Hematopoietic multipotent progenitor cell (in vitro differentiated cells): ENCODE measurements around the gene HDGFL2. TPM values are rescaled to one million over a fixed set of nuclear protein-coding genes. Genes with fewer than 3 reads are reported as not detected.
A peak's percentile ranks its signal among the peaks of the same experiment; 100 is the strongest.

ENCODE experiments used
- DNase-seq, 3 donors: peaks; one replicate each; pipeline ENCODE4 v3.0.0-alpha.2; 2011 to 2015; ENCODE audit warnings: low read depth in 2 of 3, low spot score in 2 of 3
- total RNA-seq: library from RNA; depleted of rRNA; stranded (reverse); fragments of >200 nt; gene quantifications from one replicate; pipeline ENCODE4 v1.2.3, GENCODE V29; 2012

Gene HDGFL2
- 30.2 TPM for total RNA-seq

DNA sequence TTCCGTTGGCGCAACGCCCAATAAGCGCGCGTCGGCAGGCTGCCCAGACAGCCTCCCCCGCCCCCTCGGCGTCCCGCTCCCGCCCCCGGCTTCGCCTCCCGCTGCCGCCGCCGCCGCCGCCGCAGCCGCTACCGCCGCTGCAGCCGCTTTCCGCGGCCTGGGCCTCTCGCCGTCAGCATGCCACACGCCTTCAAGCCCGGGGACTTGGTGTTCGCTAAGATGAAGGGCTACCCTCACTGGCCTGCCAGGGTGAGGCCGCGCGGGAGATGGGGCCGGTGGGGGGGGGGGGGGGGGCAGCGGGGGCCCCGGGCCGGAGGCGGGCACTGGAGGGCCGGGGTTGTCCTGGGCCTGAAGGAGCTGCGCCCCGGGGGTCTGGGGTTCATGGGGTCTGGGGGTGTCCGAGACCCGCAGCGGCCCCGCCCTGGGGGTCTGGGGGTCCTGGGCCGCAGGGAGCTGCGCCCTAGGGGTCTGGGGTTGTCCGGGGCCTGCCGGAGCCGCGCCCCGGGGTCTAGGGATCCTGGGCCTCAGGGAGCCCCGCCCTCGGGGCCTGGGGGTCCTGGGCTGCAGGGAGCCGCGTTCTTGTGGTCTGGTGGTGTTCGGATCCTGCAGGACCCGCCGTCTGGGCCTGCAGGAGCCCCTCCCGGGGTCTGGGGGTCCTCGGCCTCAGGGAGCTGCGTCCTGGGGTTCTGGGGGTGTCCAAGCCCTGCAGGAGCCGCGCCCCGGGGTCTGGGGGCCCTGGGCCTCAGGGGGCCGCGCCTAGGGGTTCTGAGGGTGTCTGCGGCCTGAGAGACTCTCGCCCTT, at the start of gene HDGFL2:
Gene HDGFL2, plus strand, starts transcription at position 124 of the 801 bp plus-strand sequence. Its CDS starts 54 bp downstream, at position 178.
- no peak for DNase-seq

- DNase-seq: no peak
Measured at GRCh38 chr19:4423416-4424126, 48.5 kb upstream of the HDGFL2 start.

- DNase-seq: no peak
Measured at GRCh38 chr19:4425537-4425936, 46.6 kb upstream of the HDGFL2 start.

GRCh38 chr19:4428326-4428975, 43.6 kb upstream of the HDGFL2 start:
- DNase-seq: no peak

DNA sequence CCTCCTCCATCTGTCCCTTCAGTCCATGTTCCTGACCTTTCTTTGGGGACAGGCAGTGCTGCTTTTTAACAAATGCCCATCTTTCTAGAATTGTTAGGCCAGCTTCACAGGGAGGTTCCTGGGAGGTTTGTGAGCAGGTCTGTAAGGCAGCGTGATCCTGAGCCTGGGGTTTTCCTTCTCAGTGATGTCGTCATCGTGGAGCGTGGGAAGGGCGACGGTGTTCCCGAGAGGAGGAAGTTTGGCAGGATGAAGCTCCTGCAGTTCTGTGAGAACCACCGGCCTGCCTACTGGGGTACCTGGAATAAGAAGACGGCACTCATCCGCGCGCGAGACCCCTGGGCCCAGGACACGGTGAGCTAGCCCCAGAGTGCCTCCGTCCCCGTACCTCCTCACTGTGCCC, 42.8 kb upstream of the HDGFL2 start:
- DNase-seq: no peak

GRCh38 chr19:4429771-4430171, 42.3 kb upstream of the HDGFL2 start:
- no peak for DNase-seq

- DNase-seq: peak in 2 of 3 donors; percentile 74 to 80
Measured at GRCh38 chr19:4430760-4431159, 41.3 kb upstream of the HDGFL2 start.

DNA sequence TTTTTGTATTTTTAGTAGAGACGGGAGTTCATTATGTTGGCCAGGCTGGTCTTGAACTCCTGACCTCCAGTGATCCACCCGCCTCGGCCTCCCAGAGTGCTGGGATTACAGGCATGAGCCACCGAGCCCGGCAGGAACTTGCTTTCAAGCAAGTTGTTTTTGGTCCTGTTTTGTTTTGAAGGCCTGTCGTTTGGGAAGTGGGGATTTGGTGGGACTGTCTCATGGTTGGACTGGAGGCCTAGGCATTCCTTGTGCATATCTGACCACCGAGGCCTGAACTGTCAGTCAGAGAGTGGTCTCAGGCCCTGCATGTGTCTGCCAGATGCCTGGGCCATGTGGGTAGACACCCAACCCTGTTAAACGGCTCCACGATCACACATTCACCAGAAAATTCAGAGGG, 40.8 kb upstream of the HDGFL2 start:
- peak in 1 of 3 donors; percentile 12 for DNase-seq

- DNase-seq: peak in 2 of 3 donors; percentile 67 to 84
Measured at GRCh38 chr19:4431808-4432674, 40.1 kb upstream of the HDGFL2 start.

- no peak for DNase-seq
Measured at GRCh38 chr19:4432918-4433506, 39.1 kb upstream of the HDGFL2 start.

GRCh38 chr19:4434391-4434790, 37.7 kb upstream of the HDGFL2 start:
- no peak for DNase-seq

- no peak for DNase-seq
Measured at GRCh38 chr19:4436231-4436630, 35.9 kb upstream of the HDGFL2 start.

DNA sequence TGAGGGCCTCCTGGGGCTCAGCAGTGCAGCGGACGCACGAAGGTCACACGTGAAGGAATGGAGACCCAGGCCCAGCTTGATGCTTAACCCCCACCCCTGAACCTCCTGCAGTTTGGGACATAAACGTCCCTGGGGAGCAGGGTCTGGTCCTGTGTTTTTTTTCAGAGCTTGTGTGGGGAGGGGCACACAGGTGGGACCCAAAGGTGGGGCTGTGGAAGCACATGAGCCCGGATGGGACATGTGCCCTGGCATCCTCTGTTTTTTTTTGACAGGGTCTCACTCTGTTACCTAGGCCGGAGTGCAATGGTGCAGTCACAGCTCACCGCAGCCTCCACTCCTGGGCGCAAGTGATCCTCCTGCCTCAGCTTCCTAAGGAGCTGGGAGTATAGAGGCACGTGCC, 35.0 kb upstream of the HDGFL2 start:
- no peak for DNase-seq

DNA sequence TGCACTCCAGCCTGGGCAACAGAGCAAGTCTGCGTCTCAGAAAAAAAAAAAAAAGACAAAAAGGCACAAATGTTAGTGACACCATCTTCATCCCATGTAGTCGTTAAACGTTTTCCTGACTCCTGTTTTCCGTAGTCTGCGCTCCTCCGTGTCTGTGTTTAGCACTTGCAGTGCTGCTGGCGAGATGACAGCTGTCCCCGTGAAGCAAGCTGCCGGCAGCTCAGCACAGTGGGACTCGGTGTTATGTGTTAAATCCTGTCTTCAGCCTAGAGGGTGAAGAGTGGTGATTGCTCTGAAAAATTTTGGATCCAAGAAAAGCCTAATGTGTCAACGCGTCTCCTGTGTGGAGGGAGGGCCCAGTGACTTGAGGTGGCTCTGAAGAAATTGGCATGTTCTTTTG, 32.9 kb upstream of the HDGFL2 start:
- no peak for DNase-seq

- no peak for DNase-seq
Measured at GRCh38 chr19:4441994-4442818, 29.9 kb upstream of the HDGFL2 start.

DNA sequence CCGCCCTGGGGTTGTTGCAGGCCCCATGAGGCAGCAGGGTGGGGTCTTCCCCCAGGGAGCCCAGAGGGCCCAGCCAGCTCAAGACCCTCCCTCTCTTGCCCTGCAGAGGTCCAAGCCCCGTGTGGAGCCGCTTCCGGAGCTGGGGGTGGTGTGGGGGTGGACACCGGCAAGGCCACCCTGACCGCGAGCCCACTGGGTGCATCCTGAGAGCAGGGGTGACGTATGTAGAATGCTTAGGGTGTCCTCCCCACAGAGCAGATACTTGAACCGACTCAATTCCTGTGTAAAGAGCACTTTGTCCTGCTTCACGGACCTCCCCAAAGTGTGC, 29.3 kb upstream of the HDGFL2 start:
- no peak for DNase-seq

GRCh38 chr19:4443188-4443587, 28.9 kb upstream of the HDGFL2 start:
- no peak for DNase-seq

DNA sequence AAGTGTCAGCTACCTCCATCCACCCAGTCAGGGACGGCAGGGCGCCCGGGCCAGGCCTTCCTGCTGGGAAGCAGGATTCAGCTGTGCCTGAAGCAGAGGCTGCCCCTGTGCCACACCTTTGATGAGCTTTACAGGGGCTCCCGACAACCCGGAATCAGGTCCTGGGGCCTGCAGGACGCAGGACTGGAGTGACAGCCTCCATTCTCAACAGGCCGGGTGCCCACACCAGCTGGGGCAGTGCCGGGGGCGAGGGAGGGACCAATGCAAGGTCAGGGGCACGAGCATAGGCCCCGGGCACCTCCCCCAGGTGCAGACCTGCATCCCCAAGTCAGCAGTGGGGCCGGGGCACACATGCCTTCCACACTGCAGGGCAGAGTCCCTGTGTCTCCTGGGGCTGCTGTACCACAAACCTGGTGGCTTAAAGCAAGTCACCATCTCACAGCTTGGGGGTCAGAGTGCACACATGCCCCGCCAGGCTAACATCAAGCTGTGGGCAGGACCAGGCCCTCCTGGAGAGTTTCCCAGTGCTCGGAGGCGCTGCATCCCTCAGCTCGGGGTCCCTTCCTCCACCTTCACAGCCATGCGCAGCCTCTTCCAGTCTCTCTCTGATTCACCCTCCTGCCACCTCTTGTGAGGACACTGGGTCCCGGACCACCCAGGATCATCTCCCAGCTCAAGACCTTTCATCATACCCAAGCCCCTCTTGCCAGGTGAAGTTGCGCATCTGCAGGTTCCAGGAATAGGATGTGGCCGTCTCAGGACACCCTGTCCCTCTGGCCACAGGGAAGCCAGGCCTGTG, 27.9 kb upstream of the HDGFL2 start:
- DNase-seq: no peak
